GM19455 (cell line): Measurements from ENCODE around the gene SLITRK5.

Source experiments
- ATAC-seq: cut with Tn5 transposase; IDR thresholded peaks from one replicate; pipeline ENCODE4 v1.9.1; 2021; ENCODE audit not compliant: unreplicated experiment

Gene SLITRK5

DNA sequence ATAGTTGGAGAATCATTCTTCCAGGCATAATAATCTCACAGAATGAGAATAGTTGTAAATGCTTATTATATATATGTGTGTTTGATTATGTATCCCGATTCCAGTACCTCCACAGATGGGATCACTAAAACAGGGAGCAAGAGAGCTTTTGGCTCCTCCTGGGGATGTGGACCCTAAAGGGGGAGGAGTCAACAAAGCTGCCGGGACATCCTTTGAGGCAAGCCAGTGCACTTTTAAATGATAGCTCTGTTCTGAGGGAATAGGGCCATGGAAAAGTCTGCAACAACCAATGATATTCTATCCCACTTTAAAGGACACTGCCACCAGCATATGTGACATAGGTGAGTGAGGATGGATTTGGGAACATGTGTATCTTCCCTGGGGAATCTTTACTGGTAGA lies 40.8 kb downstream of the SLITRK5 start:
- ATAC-seq, result no peak
